ENCODE results near the gene NMB. TPM values are rescaled to one million over a fixed set of nuclear protein-coding genes. Genes with fewer than 3 reads are reported as not detected.

The NMB gene, protein sequence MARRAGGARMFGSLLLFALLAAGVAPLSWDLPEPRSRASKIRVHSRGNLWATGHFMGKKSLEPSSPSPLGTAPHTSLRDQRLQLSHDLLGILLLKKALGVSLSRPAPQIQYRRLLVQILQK
- total RNA-seq: 2.4 and 2.8 TPM in 2 replicates

DNA sequence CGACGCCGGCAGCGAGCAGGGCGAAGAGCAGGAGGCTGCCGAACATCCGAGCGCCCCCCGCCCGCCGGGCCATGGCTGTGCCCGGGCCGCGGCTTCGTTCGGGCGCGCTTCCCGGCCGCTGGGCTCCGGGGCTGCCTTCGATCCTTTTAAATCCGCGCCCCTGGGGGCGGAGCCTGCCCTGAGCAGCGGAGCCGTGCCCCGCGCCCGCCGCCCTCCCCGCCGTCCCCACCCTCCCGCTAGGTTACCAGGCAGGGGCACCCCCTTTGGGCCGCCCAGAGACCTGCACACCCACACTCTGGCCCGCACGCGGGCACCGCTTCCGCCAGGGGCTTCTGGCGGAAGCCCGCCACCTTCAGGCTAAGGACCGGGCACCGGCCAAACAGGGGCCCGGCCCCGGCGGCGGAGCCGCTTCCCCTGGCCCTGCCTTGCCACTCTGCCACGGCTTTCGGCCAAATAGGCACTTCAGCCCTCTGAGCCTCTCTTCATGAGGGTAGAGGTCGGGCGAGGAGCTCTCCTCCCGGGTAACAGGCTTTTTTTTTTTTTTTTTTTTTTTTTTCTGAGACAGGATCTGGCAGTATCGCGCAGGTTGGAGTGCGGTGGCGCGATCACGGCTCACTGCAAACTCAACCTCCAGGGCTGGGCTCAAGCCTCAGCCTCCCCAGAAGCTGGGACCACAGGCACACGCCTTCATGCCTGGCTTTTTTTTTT, at the start of gene NMB:
Gene NMB, minus strand, starts transcription at position 120 of the 708 bp plus-strand sequence. Its CDS starts 47 bp downstream, at position 73.

DNA sequence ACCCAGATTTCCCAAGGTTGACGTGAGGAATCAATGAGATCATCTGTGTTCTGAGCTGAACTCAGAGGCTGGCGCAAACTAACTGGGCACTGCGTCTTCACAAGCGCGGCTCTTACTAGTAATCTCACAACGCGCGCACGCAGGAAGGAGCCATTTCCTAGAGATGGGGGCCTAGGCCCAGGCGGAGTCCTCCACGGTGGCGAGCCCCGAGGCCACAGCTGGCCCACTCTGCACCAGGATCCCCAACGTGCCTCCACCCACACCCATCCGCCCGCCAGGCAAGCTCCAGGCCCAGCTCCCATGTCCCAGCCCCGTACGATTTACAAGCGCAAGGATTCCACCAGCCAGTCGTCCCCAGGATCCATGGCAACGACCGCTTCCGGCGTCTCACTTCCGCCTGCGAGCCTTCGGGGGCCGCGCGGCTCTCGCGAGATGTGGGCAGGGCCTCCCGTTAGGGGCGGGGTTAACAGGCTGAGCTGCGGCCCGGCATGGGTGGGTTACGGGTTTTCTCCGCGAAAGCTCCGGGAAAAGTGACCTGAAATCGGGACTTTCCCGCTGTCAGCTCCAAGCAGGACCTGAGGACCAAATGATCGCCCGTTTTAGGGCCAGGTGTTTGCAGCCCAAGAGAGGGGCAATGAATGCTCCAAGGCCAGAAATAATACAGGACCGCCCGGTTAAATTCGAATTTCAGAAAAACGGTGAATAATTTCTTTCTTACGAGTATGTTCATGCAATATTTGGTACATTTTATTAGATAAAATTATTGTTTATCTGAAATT, 3.9 kb downstream of the NMB start, which contains the start of gene WDR73:
Gene WDR73, minus strand, starts transcription at position 374 of the 779 bp plus-strand sequence. Its CDS starts 9 bp downstream, at position 365.

Other genes starting within 250 kb of the NMB start
- gene ZSCAN2, start 57.2 kb downstream of the NMB start, total RNA-seq: 7.5 and 7.8 TPM in 2 replicates
- gene WDR73, start 3.9 kb downstream of the NMB start, total RNA-seq: 27.6 and 36.0 TPM in 2 replicates
- 128 and 145 TPM in 2 replicates for gene SEC11A, start 57.9 kb upstream of the NMB start, total RNA-seq
- gene ZNF592, start 90.4 kb upstream of the NMB start, total RNA-seq: 14.8 and 16.1 TPM in 2 replicates
- 0.12 and 0.32 TPM in 2 replicates for gene ALPK3, start 159.2 kb upstream of the NMB start, total RNA-seq
- gene SLC28A1, start 226.5 kb upstream of the NMB start, total RNA-seq: not detected in 2 replicates